ENCODE data around the gene CDH13. TPM values are rescaled to one million over a fixed set of nuclear protein-coding genes. Genes with fewer than 3 reads are reported as not detected.

CDH13 gene
- polyA plus RNA-seq, 1 donor from 2014 or later = 3.2 TPM

DNA sequence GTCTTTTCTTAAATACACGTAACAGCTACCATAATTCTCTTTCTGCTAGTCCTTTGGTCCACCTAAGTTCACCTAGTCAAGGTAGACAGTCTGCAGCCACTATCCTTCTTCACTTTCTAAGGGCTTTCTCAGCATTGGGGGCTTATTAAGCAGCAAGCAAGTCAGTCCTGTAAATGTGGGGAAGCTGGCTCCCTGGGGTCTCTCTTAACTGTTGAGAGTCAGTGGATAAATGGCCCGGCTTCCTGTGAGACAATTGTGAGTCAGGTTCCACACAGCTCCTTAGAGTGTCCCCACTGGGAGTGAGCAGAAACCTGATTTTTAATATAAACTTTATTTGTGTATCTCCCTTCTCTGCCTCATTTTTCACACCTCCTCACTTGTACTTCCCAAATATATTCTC lies 132.1 kb downstream of the CDH13 start:
- Histone ChIP-seq H3K9me3 (ENCODE audit: low read length) (no peaks in the 10 kb centered on the region), H3K9me2 (ENCODE audit: insufficient read depth, low read length) (no peaks in the 10 kb centered on the region), H3K27me3 (ENCODE audit: insufficient read depth, low read depth, low read length) (no peaks in the 10 kb centered on the region), H3K36me3 (ENCODE audit: insufficient read depth, low read length) (no peaks in the 10 kb centered on the region), H3F3A (ENCODE audit: insufficient read depth, low read length, poor library complexity, severe bottlenecking) (no peaks in the 10 kb centered on the region), H3K79me2 (replicated peaks; ENCODE audit: insufficient read depth, low read length) (no peaks in the 10 kb centered on the region), H3K4me2 (ENCODE audit: low read length) (no peak overlapping the region), H2AFZ (ENCODE audit: low read depth, low read length) (no peak overlapping the region), H3K27ac (ENCODE audit: low read length) (no peak overlapping the region), H3K9ac (ENCODE audit: low read length) (no peak overlapping the region), H4K20me1 (ENCODE audit: insufficient read depth) (no peaks in the 10 kb centered on the region), H3K4me3 (ENCODE audit: low read length) (no peak overlapping the region)
- no peak for TF ChIP-seq MXI1 (conservative IDR thresholded peaks at IDR 0.05; ENCODE audit: poor library complexity, severe bottlenecking)
- TF ChIP-seq EP300 (conservative IDR thresholded peaks at IDR 0.05; ENCODE audit: poor library complexity, severe bottlenecking) = no peak
- no peak for TF ChIP-seq POLR2AphosphoS5 (IDR thresholded peaks at IDR 0.05)
- no peak for TF ChIP-seq SMC3 (conservative IDR thresholded peaks at IDR 0.05; ENCODE audit: poor library complexity)
- no peak for TF ChIP-seq TAF1 (IDR thresholded peaks at IDR 0.05; ENCODE audit: low read depth)
- no peak for TF ChIP-seq EZH2 (IDR thresholded peaks at IDR 0.05; ENCODE audit: borderline replicate concordance, insufficient read depth, low read length, poor library complexity, severe bottlenecking)
- no peak for TF ChIP-seq RAD21 (conservative IDR thresholded peaks at IDR 0.05)
- TF ChIP-seq, protein P1, sequence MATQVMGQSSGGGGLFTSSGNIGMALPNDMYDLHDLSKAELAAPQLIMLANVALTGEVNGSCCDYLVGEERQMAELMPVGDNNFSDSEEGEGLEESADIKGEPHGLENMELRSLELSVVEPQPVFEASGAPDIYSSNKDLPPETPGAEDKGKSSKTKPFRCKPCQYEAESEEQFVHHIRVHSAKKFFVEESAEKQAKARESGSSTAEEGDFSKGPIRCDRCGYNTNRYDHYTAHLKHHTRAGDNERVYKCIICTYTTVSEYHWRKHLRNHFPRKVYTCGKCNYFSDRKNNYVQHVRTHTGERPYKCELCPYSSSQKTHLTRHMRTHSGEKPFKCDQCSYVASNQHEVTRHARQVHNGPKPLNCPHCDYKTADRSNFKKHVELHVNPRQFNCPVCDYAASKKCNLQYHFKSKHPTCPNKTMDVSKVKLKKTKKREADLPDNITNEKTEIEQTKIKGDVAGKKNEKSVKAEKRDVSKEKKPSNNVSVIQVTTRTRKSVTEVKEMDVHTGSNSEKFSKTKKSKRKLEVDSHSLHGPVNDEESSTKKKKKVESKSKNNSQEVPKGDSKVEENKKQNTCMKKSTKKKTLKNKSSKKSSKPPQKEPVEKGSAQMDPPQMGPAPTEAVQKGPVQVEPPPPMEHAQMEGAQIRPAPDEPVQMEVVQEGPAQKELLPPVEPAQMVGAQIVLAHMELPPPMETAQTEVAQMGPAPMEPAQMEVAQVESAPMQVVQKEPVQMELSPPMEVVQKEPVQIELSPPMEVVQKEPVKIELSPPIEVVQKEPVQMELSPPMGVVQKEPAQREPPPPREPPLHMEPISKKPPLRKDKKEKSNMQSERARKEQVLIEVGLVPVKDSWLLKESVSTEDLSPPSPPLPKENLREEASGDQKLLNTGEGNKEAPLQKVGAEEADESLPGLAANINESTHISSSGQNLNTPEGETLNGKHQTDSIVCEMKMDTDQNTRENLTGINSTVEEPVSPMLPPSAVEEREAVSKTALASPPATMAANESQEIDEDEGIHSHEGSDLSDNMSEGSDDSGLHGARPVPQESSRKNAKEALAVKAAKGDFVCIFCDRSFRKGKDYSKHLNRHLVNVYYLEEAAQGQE (IDR thresholded peaks at IDR 0.05; ENCODE audit: borderline replicate concordance) = no peak
- TF ChIP-seq, protein P2, sequence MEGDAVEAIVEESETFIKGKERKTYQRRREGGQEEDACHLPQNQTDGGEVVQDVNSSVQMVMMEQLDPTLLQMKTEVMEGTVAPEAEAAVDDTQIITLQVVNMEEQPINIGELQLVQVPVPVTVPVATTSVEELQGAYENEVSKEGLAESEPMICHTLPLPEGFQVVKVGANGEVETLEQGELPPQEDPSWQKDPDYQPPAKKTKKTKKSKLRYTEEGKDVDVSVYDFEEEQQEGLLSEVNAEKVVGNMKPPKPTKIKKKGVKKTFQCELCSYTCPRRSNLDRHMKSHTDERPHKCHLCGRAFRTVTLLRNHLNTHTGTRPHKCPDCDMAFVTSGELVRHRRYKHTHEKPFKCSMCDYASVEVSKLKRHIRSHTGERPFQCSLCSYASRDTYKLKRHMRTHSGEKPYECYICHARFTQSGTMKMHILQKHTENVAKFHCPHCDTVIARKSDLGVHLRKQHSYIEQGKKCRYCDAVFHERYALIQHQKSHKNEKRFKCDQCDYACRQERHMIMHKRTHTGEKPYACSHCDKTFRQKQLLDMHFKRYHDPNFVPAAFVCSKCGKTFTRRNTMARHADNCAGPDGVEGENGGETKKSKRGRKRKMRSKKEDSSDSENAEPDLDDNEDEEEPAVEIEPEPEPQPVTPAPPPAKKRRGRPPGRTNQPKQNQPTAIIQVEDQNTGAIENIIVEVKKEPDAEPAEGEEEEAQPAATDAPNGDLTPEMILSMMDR (IDR thresholded peaks at IDR 0.05; ENCODE audit: poor library complexity, severe bottlenecking) = no peak

DNA sequence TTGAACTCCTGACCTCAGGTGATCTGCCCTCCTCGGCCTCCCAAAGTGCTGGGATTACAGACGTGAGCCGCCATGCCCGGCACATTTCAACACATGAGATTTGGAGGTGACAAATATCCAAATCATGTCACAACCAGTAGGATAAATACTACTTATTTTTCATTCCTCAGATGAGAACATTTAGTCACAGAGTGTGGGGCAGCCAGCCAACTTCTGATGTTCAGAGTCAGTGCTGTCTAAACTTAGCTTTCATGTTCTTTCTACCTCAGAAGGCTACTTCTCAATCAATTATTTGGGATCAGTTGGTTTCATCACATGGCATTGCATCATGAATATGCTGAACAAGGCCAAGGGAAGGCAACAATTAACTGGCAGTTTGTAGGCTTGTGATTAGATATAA lies 134.5 kb downstream of the CDH13 start:
- H3F3A ChIP-seq (ENCODE audit: insufficient read depth, low read length, poor library complexity, severe bottlenecking) = no peaks in the 10 kb centered on the region
- H3K79me2 ChIP-seq (replicated peaks; ENCODE audit: insufficient read depth, low read length) = no peaks in the 10 kb centered on the region
- no peaks in the 10 kb centered on the region for H3K9me3 ChIP-seq (ENCODE audit: low read length)
- no peak overlapping the region for H3K4me3 ChIP-seq (ENCODE audit: low read length)
- H3K36me3 ChIP-seq (ENCODE audit: insufficient read depth, low read length) = no peaks in the 10 kb centered on the region
- no peak overlapping the region for H3K27ac ChIP-seq (ENCODE audit: low read length)
- no peak overlapping the region for H2AFZ ChIP-seq (ENCODE audit: low read depth, low read length)
- H3K9me2 ChIP-seq (ENCODE audit: insufficient read depth, low read length) = no peaks in the 10 kb centered on the region
- no peaks in the 10 kb centered on the region for H3K27me3 ChIP-seq (ENCODE audit: insufficient read depth, low read depth, low read length)
- H3K4me2 ChIP-seq (ENCODE audit: low read length) = no peak overlapping the region
- H3K9ac ChIP-seq (ENCODE audit: low read length) = no peak overlapping the region
- no peaks in the 10 kb centered on the region for H4K20me1 ChIP-seq (ENCODE audit: insufficient read depth)
- TF ChIP-seq, protein P1 (IDR thresholded peaks at IDR 0.05; ENCODE audit: borderline replicate concordance) = no peak
- TF ChIP-seq RAD21 (conservative IDR thresholded peaks at IDR 0.05) = no peak
- TF ChIP-seq, protein P2 (IDR thresholded peaks at IDR 0.05; ENCODE audit: poor library complexity, severe bottlenecking) = no peak
- no peak for TF ChIP-seq MXI1 (conservative IDR thresholded peaks at IDR 0.05; ENCODE audit: poor library complexity, severe bottlenecking)
- no peak for TF ChIP-seq EZH2 (IDR thresholded peaks at IDR 0.05; ENCODE audit: borderline replicate concordance, insufficient read depth, low read length, poor library complexity, severe bottlenecking)

All from neural cell (in vitro differentiated cells).